NT2/D1 (cell line): ENCODE results near the gene ZNF774.
"Not testable (repeated sequence)": the region's sequence is repeated elsewhere in the genome, so short reads cannot be mapped to it uniquely, and the experiment has no call there.

Experiments
- DNase-seq: peaks from one replicate; pipeline ENCODE4 v3.0.0-alpha.2; 2011; ENCODE audit warnings: low read depth, low spot score
- H3K27me3 ChIP-seq: 2 replicates; pipeline ENCODE4 v1.6.0; 2011; ENCODE audit warnings: mild to moderate bottlenecking; ENCODE audit not compliant: insufficient read length, insufficient read depth
- H3K36me3 ChIP-seq: 2 replicates; pipeline ENCODE4 v1.6.1; 2011; ENCODE audit warnings: mild to moderate bottlenecking, low read length, mixed read lengths; ENCODE audit not compliant: insufficient read depth, insufficient read length
- H3K4me1 ChIP-seq: 2 replicates; pipeline ENCODE4 v1.5.1; 2011; ENCODE audit not compliant: insufficient read depth, insufficient read length
- H3K4me3 ChIP-seq: 2 replicates; pipeline ENCODE4 v1.5.1; 2011; ENCODE audit warnings: low read depth; ENCODE audit not compliant: insufficient read length
- H3K9ac ChIP-seq: 2 replicates; pipeline ENCODE4 v1.6.0; 2011; ENCODE audit warnings: low read depth; ENCODE audit not compliant: insufficient read length
- H3K9me3 ChIP-seq: 2 replicates; pipeline ENCODE4 v1.5.1; 2011; ENCODE audit warnings: mild to moderate bottlenecking, low read length; ENCODE audit not compliant: insufficient read depth
- SUZ12 ChIP-seq: IDR thresholded peaks from 2 replicates; pipeline ENCODE4 v1.6.1; 2011; ENCODE audit not compliant: insufficient read length, insufficient read depth; ENCODE audit errors: extremely low read depth
- YY1 ChIP-seq: IDR thresholded peaks from 2 replicates; pipeline ENCODE4 v1.6.1; 2011; ENCODE audit not compliant: insufficient read length, insufficient read depth
- ZNF274 ChIP-seq: IDR thresholded peaks from 2 replicates; pipeline ENCODE4 v1.6.1; 2011; ENCODE audit warnings: mild to moderate bottlenecking, low read depth, low read length

ZNF774 gene

DNA sequence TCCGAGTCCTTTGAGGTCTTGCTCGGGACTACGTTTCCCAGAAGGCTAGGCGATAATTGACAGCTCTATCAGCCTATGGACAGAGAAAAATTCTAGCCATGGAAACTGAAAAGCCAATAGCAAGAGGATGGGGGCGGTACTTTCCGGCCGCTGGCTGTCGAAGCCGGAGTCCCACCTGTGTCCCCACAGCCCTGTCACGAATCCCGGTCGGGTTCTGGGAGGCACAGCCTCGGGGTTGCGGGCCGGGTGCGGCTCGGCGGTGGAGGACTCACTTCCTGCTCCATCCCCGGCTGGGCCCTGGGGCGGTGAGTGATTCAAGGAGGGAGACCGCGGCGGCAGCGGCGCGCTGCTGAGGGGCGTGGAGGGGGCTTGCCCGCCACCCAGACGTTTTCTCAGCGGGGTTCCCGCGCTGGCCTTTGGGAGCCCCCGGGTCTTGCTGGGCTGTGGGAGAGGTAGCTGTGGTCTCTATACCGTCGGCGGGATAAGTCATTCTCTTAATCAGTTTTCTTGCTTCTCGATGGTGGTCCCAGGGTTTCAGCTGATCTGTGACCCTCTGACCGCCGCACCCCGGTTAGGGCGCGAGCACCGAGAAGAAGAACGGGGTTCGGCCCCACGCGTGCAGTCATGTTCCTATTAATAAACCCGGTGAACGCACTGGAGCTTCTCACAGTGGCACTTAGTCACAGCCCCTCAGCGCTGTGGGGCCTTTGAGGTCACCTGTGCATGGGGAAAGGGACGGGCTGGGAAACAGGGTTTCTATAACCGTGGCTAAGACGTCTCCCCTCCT is at the start of gene ZNF774:
TSS of gene ZNF774 (plus strand) at position 178 of the 787 bp plus-strand sequence. CDS start 2,377 bp downstream, outside the sequence.
- peak; percentile 91 for DNase-seq
- no peaks in the 10 kb centered on the region for H3K4me1 ChIP-seq
- H3K9me3 ChIP-seq: no peaks in the 10 kb centered on the region
- H3K27me3 ChIP-seq: no peaks in the 10 kb centered on the region
- H3K36me3 ChIP-seq: no peaks in the 10 kb centered on the region
- peak within 1 kb of the TSS; percentile 79 for H3K9ac ChIP-seq
- peak within 1 kb of the TSS; percentile 76 for H3K4me3 ChIP-seq
- TF ChIP-seq SUZ12: no peak
- TF ChIP-seq YY1: no peak
- TF ChIP-seq ZNF274: no peak

DNA sequence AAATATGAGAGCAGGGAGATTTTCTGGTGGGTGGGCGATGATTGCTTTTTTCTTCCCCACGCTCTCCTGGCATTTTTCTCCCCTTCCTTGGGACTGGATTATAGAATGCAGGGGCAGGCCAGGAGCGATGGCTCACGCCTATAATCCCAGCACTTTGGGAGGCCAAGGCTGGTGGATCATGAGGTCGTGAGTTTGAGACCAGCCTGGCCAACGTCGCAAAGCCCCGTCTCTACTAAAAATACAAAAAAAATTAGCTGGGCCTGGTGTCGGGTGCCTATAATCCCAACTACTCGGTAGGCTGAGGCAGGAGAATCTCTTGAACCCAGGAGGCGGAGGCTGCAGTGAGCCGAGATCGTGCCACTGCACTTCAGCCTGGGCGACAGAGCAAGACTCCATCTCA is 46.7 kb upstream of the ZNF774 start:
- H3K9me3 ChIP-seq, H3K27me3 ChIP-seq, DNase-seq, H3K9ac ChIP-seq, H3K4me1 ChIP-seq, H3K4me3 ChIP-seq, H3K36me3 ChIP-seq: not testable (repeated sequence)

DNA sequence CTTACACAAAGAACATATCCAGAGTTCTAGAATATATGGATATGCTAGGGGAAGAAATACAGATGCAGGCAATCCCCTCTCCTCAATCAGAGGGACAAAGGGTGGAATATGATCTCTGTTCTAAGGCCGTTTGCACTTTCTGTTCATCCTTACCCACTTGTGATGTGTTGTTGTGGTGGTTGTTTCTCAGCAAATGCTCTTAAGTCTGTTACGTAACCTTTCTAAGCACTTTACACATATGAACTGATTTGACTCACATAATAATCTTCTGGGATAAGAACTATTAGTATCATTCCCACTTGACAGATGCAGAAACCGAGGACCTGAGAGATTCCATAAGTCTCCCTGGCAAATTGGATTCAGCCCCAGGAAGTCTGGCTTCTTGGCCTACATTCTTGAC is 46.2 kb upstream of the ZNF774 start:
- DNase-seq: no peak

DNA sequence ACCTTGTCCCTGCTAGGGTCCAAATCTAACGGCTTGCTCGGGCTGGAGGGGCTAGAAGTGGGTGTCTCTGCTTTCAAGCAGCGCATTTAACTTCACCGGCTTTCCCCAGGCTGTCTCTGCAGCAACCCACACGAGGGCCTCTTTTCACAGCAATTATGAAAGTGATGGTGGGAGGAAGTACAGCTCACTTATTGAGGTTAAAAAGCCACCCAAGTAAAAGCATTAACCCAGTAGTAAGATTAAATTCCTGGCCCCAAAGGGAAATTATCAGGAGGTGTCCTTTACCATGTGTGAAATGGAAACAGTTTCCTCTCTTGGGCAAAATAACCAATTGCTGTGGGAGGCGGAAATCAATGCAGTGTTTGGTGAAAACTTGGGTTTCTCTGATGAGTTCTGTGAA is 45.5 kb upstream of the ZNF774 start:
- H3K36me3 ChIP-seq: no peaks in the 10 kb centered on the region
- no peak for DNase-seq
- peaks cover 3% of the 10 kb centered on the region for H3K4me1 ChIP-seq
- no peak overlapping the region for H3K9ac ChIP-seq
- no peaks in the 10 kb centered on the region for H3K9me3 ChIP-seq
- H3K4me3 ChIP-seq: no peak overlapping the region
- no peaks in the 10 kb centered on the region for H3K27me3 ChIP-seq
- no peak for TF ChIP-seq YY1

More for the DNA sequence above, 46.2 kb upstream of the ZNF774 start:
- H3K36me3 ChIP-seq: no peaks in the 10 kb centered on the region
- no peak for TF ChIP-seq ZNF274
- no peak for TF ChIP-seq YY1
- no peak for TF ChIP-seq SUZ12
- no peaks in the 10 kb centered on the region for H3K9me3 ChIP-seq
- no peak overlapping the region for H3K9ac ChIP-seq
- no peaks in the 10 kb centered on the region for H3K27me3 ChIP-seq
- no peak overlapping the region for H3K4me3 ChIP-seq
- peaks cover 5% of the 10 kb centered on the region for H3K4me1 ChIP-seq

DNA sequence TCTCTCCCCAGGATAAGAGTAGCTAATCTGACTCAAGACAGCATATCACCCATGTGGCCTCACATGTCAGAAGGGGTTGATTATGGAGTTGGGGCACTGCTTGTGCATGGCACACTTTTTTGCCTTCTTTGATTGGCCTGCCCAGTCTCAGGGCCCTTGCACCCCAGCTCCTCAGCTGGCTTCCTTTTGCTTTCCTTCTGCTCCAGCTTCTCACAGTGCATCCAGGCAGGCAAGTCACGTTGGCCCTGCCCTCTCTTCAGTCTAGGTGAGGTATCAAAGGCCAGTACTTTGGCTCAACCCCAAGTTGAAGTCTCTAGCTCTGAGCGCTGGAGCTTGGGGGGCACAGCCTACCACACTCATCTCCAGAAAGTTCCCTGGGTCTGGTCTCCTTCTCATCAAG is 44.4 kb upstream of the ZNF774 start:
- no peak for DNase-seq
- no peak overlapping the region for H3K9ac ChIP-seq
- H3K27me3 ChIP-seq: no peaks in the 10 kb centered on the region
- no peaks in the 10 kb centered on the region for H3K36me3 ChIP-seq
- H3K9me3 ChIP-seq: no peaks in the 10 kb centered on the region
- H3K4me1 ChIP-seq: no peaks in the 10 kb centered on the region
- H3K4me3 ChIP-seq: no peak overlapping the region
- TF ChIP-seq SUZ12: no peak
- TF ChIP-seq YY1: no peak
- no peak for TF ChIP-seq ZNF274

DNA sequence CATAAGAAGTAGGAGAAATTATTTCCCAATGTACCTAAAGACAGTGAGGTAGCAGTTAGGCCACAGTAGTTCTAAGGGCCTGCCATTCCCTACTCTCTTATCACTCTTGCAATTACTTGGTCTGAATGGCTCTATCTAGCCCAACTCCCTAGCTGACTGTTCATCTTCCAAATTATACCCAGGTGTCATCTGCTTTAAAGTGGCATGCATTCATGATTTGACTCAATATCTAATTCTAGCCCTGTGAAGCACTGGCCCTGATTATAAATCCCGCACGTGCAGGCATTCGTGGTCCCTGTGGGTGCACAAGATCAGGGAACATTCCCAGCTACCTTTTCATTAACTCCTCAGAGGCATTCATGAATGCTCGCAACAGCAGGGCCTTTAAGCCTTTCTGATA is 43.1 kb upstream of the ZNF774 start:
- Histone ChIP-seq H3K9me3 (no peaks in the 10 kb centered on the region), H3K27me3 (no peaks in the 10 kb centered on the region), H3K4me3 (no peak overlapping the region), H3K4me1 (no peaks in the 10 kb centered on the region), H3K36me3 (no peaks in the 10 kb centered on the region), H3K9ac (no peak overlapping the region)
- DNase-seq: no peak
- TF ChIP-seq SUZ12 (no peak), YY1 (no peak), ZNF274 (no peak)

DNA sequence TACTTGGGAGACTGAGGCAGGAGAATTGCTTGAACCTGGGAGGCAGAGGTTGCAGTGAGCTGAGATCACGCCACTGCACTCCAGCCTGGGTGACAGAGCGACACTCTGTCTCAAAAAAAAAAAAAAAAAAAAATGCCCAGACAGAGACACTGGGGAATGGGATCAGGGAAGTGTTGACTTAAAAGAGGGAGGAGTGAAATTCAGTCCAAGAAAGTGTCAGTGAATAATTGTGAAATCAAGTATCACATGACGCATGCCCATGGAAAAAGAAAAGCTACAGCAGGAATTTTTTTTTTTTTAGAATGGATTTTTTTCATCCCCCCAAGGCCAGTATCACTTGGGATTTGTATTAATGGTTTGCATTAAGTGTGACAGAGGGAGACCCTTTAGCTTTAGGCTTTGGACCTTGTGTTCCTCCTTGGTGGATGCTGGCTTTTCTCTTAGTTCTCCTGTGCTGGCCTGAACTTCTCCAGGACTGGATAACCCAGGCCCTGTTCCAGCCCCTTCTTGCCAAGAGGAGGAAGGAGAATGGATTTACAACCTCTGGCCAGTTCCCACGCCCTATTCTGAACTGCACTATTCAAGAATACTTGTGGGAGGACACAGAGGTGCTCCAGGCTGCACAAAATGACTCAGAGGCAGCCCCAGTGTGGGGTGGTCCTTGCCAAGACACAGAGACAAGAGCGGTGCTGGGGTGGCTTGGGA is 36.7 kb upstream of the ZNF774 start:
- H3K9ac ChIP-seq: no peak overlapping the region
- no peak for TF ChIP-seq YY1
- TF ChIP-seq SUZ12: no peak
- no peak for TF ChIP-seq ZNF274
- no peak for DNase-seq
- no peaks in the 10 kb centered on the region for H3K9me3 ChIP-seq
- H3K36me3 ChIP-seq: no peaks in the 10 kb centered on the region
- no peaks in the 10 kb centered on the region for H3K4me1 ChIP-seq
- H3K27me3 ChIP-seq: no peaks in the 10 kb centered on the region
- no peak overlapping the region for H3K4me3 ChIP-seq
